WTC11 (cell line): ENCODE measurements around the gene RPUSD3.
"Not testable (repeated sequence)": the region's sequence is repeated elsewhere in the genome, so short reads cannot be mapped to it uniquely, and the experiment has no call there.

Experiments used
- NFATC4 ChIP-seq: fragments of 250-450 bp; sonication (Bioruptor Pico); IDR thresholded peaks from 2 replicates; pipeline ENCODE4 v1.9.0; 2021; ENCODE audit warnings: mild to moderate bottlenecking
- NR3C1 ChIP-seq: sonication (generic); formaldehyde crosslinking; conservative IDR thresholded peaks from 2 replicates; pipeline ENCODE4 v1.8.1; 2023; ENCODE audit warnings: low read depth, mild to moderate bottlenecking, missing genetic modification reagents
- SMAD3 ChIP-seq: sonication (generic); formaldehyde crosslinking; IDR thresholded peaks from 2 replicates; pipeline ENCODE4 v1.8.0; 2022; ENCODE audit warnings: missing genetic modification reagents, mild to moderate bottlenecking, borderline replicate concordance
- ZNF317 ChIP-seq: sonication (generic); formaldehyde crosslinking; IDR thresholded peaks from 2 replicates; pipeline ENCODE4 v1.8.1; 2023; ENCODE audit warnings: low read depth, mild to moderate bottlenecking, moderate library complexity, missing genetic modification reagents, borderline replicate concordance
- TF ChIP-seq, protein P1 (sequence below): sonication (generic); formaldehyde crosslinking; IDR thresholded peaks from 2 replicates; pipeline ENCODE4 v1.8.1; 2022; ENCODE audit warnings: mild to moderate bottlenecking, moderate library complexity, missing genetic modification reagents
- TF ChIP-seq, protein P2 (sequence below): sonication (generic); formaldehyde crosslinking; IDR thresholded peaks from 2 replicates; pipeline ENCODE4 v1.8.0; 2022; ENCODE audit warnings: missing genetic modification reagents
- TF ChIP-seq, protein P3 (sequence below): fragments of 200-600 bp; IDR thresholded peaks from 2 replicates; pipeline ENCODE4 v1.8.0; 2022; ENCODE audit warnings: antibody characterized with exemption
- TF ChIP-seq, protein P4 (sequence below): sonication (generic); formaldehyde crosslinking; IDR thresholded peaks from 2 replicates; pipeline ENCODE4 v1.8.1; 2023; ENCODE audit warnings: mild to moderate bottlenecking, missing genetic modification reagents, moderate library complexity

DNA sequence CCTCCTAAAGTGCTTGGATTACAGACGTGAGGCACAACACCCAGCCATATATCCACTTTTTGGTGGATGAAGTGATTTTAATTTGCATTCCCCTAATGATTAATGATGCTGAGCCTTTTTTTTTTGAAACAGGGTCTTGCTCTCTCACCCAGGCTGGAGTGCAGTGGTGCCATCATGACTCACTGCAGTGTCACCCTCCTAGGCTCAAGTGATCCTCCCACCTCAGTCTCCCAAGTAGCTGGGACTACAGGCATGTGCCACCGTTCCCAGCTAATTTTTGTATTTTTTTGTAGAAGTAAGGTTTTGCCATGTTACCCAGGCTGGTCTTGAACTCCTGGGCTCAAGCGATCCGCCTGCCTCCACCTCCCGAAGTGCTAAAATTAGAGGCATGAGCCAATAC lies 28.3 kb upstream of the RPUSD3 start:
- TF ChIP-seq NFATC4; NR3C1; SMAD3 (CRISPR knock-in tag); ZNF317: not testable (repeated sequence)
- TF ChIP-seq, protein P1, sequence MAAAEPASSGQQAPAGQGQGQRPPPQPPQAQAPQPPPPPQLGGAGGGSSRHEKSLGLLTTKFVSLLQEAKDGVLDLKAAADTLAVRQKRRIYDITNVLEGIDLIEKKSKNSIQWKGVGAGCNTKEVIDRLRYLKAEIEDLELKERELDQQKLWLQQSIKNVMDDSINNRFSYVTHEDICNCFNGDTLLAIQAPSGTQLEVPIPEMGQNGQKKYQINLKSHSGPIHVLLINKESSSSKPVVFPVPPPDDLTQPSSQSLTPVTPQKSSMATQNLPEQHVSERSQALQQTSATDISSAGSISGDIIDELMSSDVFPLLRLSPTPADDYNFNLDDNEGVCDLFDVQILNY (CRISPR knock-in tag): not testable (repeated sequence)
- TF ChIP-seq, protein P2, sequence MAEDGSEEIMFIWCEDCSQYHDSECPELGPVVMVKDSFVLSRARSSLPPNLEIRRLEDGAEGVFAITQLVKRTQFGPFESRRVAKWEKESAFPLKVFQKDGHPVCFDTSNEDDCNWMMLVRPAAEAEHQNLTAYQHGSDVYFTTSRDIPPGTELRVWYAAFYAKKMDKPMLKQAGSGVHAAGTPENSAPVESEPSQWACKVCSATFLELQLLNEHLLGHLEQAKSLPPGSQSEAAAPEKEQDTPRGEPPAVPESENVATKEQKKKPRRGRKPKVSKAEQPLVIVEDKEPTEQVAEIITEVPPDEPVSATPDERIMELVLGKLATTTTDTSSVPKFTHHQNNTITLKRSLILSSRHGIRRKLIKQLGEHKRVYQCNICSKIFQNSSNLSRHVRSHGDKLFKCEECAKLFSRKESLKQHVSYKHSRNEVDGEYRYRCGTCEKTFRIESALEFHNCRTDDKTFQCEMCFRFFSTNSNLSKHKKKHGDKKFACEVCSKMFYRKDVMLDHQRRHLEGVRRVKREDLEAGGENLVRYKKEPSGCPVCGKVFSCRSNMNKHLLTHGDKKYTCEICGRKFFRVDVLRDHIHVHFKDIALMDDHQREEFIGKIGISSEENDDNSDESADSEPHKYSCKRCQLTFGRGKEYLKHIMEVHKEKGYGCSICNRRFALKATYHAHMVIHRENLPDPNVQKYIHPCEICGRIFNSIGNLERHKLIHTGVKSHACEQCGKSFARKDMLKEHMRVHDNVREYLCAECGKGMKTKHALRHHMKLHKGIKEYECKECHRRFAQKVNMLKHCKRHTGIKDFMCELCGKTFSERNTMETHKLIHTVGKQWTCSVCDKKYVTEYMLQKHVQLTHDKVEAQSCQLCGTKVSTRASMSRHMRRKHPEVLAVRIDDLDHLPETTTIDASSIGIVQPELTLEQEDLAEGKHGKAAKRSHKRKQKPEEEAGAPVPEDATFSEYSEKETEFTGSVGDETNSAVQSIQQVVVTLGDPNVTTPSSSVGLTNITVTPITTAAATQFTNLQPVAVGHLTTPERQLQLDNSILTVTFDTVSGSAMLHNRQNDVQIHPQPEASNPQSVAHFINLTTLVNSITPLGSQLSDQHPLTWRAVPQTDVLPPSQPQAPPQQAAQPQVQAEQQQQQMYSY (CRISPR knock-in tag): not testable (repeated sequence)
- TF ChIP-seq, protein P3, sequence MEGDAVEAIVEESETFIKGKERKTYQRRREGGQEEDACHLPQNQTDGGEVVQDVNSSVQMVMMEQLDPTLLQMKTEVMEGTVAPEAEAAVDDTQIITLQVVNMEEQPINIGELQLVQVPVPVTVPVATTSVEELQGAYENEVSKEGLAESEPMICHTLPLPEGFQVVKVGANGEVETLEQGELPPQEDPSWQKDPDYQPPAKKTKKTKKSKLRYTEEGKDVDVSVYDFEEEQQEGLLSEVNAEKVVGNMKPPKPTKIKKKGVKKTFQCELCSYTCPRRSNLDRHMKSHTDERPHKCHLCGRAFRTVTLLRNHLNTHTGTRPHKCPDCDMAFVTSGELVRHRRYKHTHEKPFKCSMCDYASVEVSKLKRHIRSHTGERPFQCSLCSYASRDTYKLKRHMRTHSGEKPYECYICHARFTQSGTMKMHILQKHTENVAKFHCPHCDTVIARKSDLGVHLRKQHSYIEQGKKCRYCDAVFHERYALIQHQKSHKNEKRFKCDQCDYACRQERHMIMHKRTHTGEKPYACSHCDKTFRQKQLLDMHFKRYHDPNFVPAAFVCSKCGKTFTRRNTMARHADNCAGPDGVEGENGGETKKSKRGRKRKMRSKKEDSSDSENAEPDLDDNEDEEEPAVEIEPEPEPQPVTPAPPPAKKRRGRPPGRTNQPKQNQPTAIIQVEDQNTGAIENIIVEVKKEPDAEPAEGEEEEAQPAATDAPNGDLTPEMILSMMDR: not testable (repeated sequence)
- TF ChIP-seq, protein P4, sequence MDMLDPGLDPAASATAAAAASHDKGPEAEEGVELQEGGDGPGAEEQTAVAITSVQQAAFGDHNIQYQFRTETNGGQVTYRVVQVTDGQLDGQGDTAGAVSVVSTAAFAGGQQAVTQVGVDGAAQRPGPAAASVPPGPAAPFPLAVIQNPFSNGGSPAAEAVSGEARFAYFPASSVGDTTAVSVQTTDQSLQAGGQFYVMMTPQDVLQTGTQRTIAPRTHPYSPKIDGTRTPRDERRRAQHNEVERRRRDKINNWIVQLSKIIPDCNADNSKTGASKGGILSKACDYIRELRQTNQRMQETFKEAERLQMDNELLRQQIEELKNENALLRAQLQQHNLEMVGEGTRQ (CRISPR knock-in tag): not testable (repeated sequence)
